K562 (cell line): ENCODE data around the gene PRODH. TPM values are rescaled to one million over a fixed set of nuclear protein-coding genes. Genes with fewer than 3 reads are reported as not detected.
A peak's percentile ranks its signal among the peaks of the same experiment; 100 is the strongest.
"Not testable (repeated sequence)": the region's sequence is repeated elsewhere in the genome, so short reads cannot be mapped to it uniquely, and the experiment has no call there.

Source experiments
- ATAC-seq: fragments of 200-7000 bp; cut with Tn5 transposase; 3 replicates; pipeline ENCODE4 v1.9.1; 2020; ENCODE audit warnings: moderate library complexity
- BruUV-seq: library from RNA; stranded (reverse); fragments of 400-500 nt; replicated peaks from 2 replicates; lab custom pipeline; 2021; lab: Mats Ljungman, UMichigan
- CTCF ChIA-PET: fragments of 300-600 bp; formaldehyde crosslinking; extraction: SDS; loops from one replicate; lab custom pipeline; 2021; ENCODE audit warnings: low intra/inter-chr PET ratio; lab: Yijun Ruan, JAX
- POLR2A ChIA-PET: fragments of 300-600, 350-650 bp; sonication (Branson Sonifier 250); formaldehyde crosslinking; extraction: SDS; loops from one replicate; lab custom pipeline; 2021; ENCODE audit warnings: antibody characterized with exemption, inconsistent platforms; lab: Yijun Ruan, JAX
- DNase-seq, 4 experiments: peaks; one replicate each; pipeline versions ENCODE4 v3.0.0 to v3.0.0-alpha.2; 2011 to 2018; ENCODE audit warnings: low spot score in 3 of 4, mixed read lengths in 3 of 4; ENCODE audit errors: extremely low read depth in 1 of 4
- FAIRE-seq: peaks from 2 replicates; lab custom pipeline; 2011; peaks lifted over from hg19 to GRCh38; lab: Jason Lieb, UNC
- H2AFZ ChIP-seq: 2 replicates; pipeline ENCODE4 v1.6.0; 2011; ENCODE audit warnings: low read depth, low read length, control low read depth, inconsistent platforms
- H3K27ac ChIP-seq: fragments of 200-600 bp; 3 replicates; pipeline ENCODE4 v1.8.0; 2011; ENCODE audit warnings: low read depth, mild to moderate bottlenecking, control low read depth, inconsistent platforms, low read length, moderate library complexity, mixed read lengths; ENCODE audit errors: extremely low read depth
- H3K27me3 ChIP-seq, 2 experiments: fragments of 300-600 bp in 1 of 2; 2 replicates in 1 of 2; 3 replicates in 1 of 2; pipeline versions ENCODE4 v1.6.0 to v1.8.0; 2011; ENCODE audit warnings: inconsistent platforms in 2 of 2, low read length in 2 of 2, mild to moderate bottlenecking in 1 of 2, mixed read lengths in 1 of 2, moderate library complexity in 1 of 2; ENCODE audit not compliant: control insufficient read depth in 2 of 2, insufficient read depth in 2 of 2
- H3K36me3 ChIP-seq: fragments of 300-600 bp; 3 replicates; pipeline ENCODE4 v1.8.0; 2011; ENCODE audit warnings: mild to moderate bottlenecking, low read length, inconsistent platforms; ENCODE audit not compliant: control insufficient read depth, insufficient read depth
- H3K4me1 ChIP-seq, 2 experiments: fragments of 200-600 bp in 1 of 2; replicated peaks in 1 of 2; 2 replicates in 1 of 2; 3 replicates in 1 of 2; pipeline versions ENCODE4 v1.5.1 to v1.8.0; 2011; ENCODE audit warnings: inconsistent platforms in 2 of 2, low read length in 2 of 2, mild to moderate bottlenecking in 1 of 2, mixed read lengths in 1 of 2, moderate library complexity in 1 of 2; ENCODE audit not compliant: control insufficient read depth in 2 of 2, insufficient read depth in 2 of 2
- H3K4me2 ChIP-seq: 2 replicates; pipeline ENCODE4 v1.6.1; 2011; ENCODE audit warnings: low read length, control low read depth, inconsistent platforms, mixed read lengths; ENCODE audit not compliant: insufficient read depth
- H3K4me3 ChIP-seq: fragments of 200-600 bp; sonication (generic), shearing (Covaris generic); 2 replicates; pipeline ENCODE4 v1.5.1; 2016; ENCODE audit warnings: control low read depth, inconsistent platforms
- H3K79me2 ChIP-seq: fragments of 200-600 bp; 3 replicates; pipeline ENCODE4 v1.8.0; 2011; ENCODE audit warnings: low read length, inconsistent platforms; ENCODE audit not compliant: control insufficient read depth, insufficient read depth
- H3K9ac ChIP-seq, 2 experiments: 2 replicates each; pipeline versions ENCODE4 v1.6.0 to v1.6.1; 2011; ENCODE audit warnings: low read depth in 2 of 2, low read length in 2 of 2, control low read depth in 1 of 2, inconsistent platforms in 1 of 2, mild to moderate bottlenecking in 1 of 2, mixed read lengths in 1 of 2; ENCODE audit not compliant: insufficient read depth in 1 of 2
- H3K9me1 ChIP-seq: one replicate; pipeline ENCODE4 v1.6.0; 2011; ENCODE audit warnings: inconsistent platforms, mild to moderate bottlenecking, low read length, moderate library complexity; ENCODE audit not compliant: control insufficient read depth, insufficient read depth
- H3K9me3 ChIP-seq: replicated peaks from 2 replicates; pipeline ENCODE4 v1.5.1; 2011; ENCODE audit warnings: low read depth, low read length, inconsistent platforms; ENCODE audit not compliant: control insufficient read depth, insufficient read depth
- H4K20me1 ChIP-seq: replicated peaks from 2 replicates; pipeline ENCODE4 v1.6.1; 2011; ENCODE audit warnings: low read length, inconsistent platforms, mixed read lengths; ENCODE audit not compliant: control insufficient read depth, insufficient read depth
- IRF2 ChIP-seq: sonication (generic); formaldehyde crosslinking; IDR thresholded peaks from 2 replicates; pipeline ENCODE4 v1.8.1; 2022; ENCODE audit warnings: mild to moderate bottlenecking, missing genetic modification reagents
- POLR3G ChIP-seq: IDR thresholded peaks from 2 replicates; pipeline ENCODE4 v1.6.1; 2011; ENCODE audit not compliant: insufficient read length, insufficient replicate concordance; ENCODE audit errors: extremely low read depth
- WGBS: fragments of 100-300 bp; shearing (Covaris generic); methylation state at CpG from one replicate; pipeline ENCODE4 v1.1.6; 2016; ENCODE audit warnings: low coverage, mixed read lengths; ENCODE audit not compliant: insufficient coverage; ENCODE audit errors: missing lambda C conversion rate; 5-methylcytosine and 5-hydroxymethylcytosine counted together
- in situ Hi-C: fragments of 300-500 bp; cut with MboI; formaldehyde crosslinking; loops from 4 replicates; pipeline ENCODE4 v1.15.0; 2018; ENCODE audit warnings: inconsistent platforms, mixed read lengths
- intact Hi-C: fragments of 100-400 bp; cut with micrococcal nuclease; formaldehyde crosslinking; loops from 2 replicates; pipeline ENCODE4 v1.14.2; 2022
- polyA plus RNA-seq, 8 experiments: library from polyadenylated mRNA; depleted of rRNA in 4 of 8; stranded (reverse) in 5 of 8; unstranded in 3 of 8; fragments of >200 nt; fragmentation: Nextera tagmentation in 2 of 8; fragmentation: Illumina TruSeq in 1 of 8; extraction: Ambion mirVana in 2 of 8; extraction: Trizol in 1 of 8; gene quantifications; 2 replicates each; pipeline versions ENCODE4 v1.2.1 to v1.2.3, GENCODE V29; 2011 to 2014; ENCODE audit warnings: inconsistent platforms in 1 of 8, missing spikeins in 1 of 8
- total RNA-seq, 7 experiments: library from RNA; depleted of rRNA in 6 of 7; stranded (reverse); fragments of >200 nt in 6 of 7; fragmentation: Illumina TruSeq in 2 of 7; extraction: Trizol in 2 of 7; gene quantifications; 2 replicates each; pipeline versions ENCODE4 v1.2.1 to v1.2.3, GENCODE V29; 2011 to 2021; ENCODE audit warnings: low replicate concordance in 1 of 7

Gene PRODH
- total and polyA plus RNA-seq, 9 of the 15 experiments (the other 6 are each of a cell fraction or from before 2014, with no cell fraction given) = 0.07 to 0.11 TPM; not detected in 7

DNA sequence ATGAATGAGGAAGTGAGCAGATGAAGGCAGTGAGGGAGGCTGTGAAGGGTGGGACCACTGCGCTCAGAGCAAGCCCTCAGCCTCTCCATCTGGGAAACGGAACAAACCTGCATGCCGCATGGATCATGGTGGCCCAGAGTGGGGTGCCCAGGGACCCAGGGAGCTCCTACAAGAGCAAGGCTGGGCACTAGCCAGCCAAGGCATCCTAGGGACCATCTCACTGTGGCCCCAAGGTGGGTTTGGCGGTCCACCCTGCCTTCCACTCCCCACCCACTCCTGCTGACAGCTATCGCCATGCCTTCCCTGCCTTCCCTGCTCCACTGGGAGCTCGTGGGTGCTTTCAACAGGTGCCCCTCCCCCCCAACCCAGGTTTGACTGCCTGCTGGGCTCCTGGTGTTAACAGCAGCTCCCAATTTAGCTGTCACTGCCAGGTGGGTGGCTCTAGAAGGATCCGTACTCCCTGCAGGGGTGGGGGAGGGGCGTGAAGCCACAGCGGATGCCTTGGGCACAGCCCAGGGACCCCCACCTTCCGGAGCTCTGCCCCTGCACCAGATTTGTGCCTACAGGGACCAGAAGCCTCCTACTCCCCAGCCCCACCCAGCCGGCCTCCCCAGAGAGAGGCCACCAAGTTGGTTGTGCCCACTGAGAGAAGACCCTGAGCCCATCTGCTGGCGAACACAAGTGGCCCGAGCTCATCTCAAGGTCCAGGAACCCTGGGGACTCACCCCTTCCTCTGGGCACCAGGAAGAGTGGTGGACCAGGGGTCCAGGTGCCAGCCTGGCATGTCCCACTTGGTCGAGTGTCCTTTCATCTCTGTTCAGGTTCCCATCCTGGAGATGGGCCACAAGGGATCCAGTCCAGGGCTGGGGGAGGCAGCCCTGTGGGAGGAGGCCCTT, 29.7 kb upstream of the PRODH start:
- peaks cover 42% of the 10 kb centered on the region for H4K20me1 ChIP-seq
- FAIRE-seq = no peak
- peaks cover 7% of the 10 kb centered on the region for H3K9me1 ChIP-seq
- TF ChIP-seq IRF2 (CRISPR knock-in tag) (0 out of 2 replicates have a peak, but pooled peaks have one; percentile 1), POLR3G (no peak)
- H2AFZ ChIP-seq = no peak overlapping the region
- no TSS peak for BruUV-seq
- H3K79me2 ChIP-seq = no peaks in the 10 kb centered on the region
- intact Hi-C loops (no loop called here), in situ Hi-C loops (no loop called here)
- WGBS = 2% methylated on average over 14 of the region's 14 CpGs
- H3K9ac ChIP-seq = peak overlapping the region in 1 of 2 experiments; percentile 38; a peak in 1 of 4 replicates
- H3K4me3 ChIP-seq = no peak overlapping the region
- peaks cover 13 to 55% of the 10 kb centered on the region in 2 experiments; a peak in 4 of 5 replicates for H3K27me3 ChIP-seq
- H3K27ac ChIP-seq = no peak overlapping the region
- ChIA-PET POLR2A (no interaction called here), CTCF (interaction anchor here (0.5 kb wide), 1 partner anchor 782 kb away, joined by 3 read pairs; no protein-coding TSS in a partner anchor)
- ATAC-seq = no peak
- H3K4me2 ChIP-seq = no peak overlapping the region
- H3K36me3 ChIP-seq = no peaks in the 10 kb centered on the region
- DNase-seq = no peak
- peaks cover 0 to 32% of the 10 kb centered on the region in 2 experiments; a peak in 2 of 5 replicates for H3K4me1 ChIP-seq
- no peaks in the 10 kb centered on the region for H3K9me3 ChIP-seq

DNA sequence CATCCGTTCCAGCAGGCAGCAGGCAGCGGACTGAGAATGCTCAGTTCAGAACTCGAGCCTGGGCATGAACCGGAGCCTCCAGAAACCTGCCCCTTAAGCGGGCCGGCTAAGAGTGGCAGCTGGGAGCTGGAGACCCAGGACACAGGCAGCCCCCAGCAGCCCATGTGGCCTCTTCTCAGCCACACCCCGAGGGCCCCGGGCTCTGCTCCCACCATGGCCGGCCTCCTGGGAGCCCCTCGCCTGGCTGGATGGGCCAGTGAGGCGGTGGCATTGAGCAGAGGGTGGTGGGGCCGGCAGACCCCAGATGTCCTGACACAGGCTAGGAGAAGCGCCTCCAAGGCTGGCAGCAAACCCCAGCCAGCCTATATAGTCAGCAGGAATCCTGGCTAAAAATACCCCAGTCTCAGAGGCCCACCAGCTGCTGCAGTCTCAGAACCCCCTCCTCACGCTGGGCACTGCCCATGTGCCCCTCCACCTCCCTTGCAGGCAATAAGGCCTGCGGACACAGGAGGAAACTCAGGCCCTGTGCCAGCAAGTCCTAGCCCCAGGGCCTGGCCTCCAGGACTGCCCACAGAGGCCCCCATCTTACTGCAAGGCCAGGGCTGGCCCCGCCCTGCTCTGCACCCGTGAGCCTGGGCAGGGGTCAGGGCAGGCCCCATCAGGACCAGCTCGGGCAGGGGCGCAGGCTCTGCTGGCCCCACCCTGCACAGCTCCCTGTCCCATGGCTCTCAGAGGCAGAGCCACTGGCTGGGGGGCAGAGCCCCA, 28.6 kb upstream of the PRODH start:
- peaks cover 9 to 50% of the 10 kb centered on the region in 2 experiments; a peak in 4 of 5 replicates for H3K27me3 ChIP-seq
- H3K4me2 ChIP-seq, intact Hi-C loops, H2AFZ ChIP-seq, in situ Hi-C loops, BruUV-seq, H3K4me3 ChIP-seq, CTCF ChIA-PET, H3K9ac ChIP-seq, H3K9me3 ChIP-seq, POLR2A ChIA-PET, H3K79me2 ChIP-seq, H3K27ac ChIP-seq, H3K9me1 ChIP-seq, FAIRE-seq, H3K36me3 ChIP-seq, DNase-seq, ATAC-seq: not testable (repeated sequence)
- peaks cover 41% of the 10 kb centered on the region for H4K20me1 ChIP-seq
- 3% methylated on average over 15 of the region's 19 CpGs for WGBS
- H3K4me1 ChIP-seq = peaks cover 0 to 24% of the 10 kb centered on the region in 2 experiments; a peak in 2 of 5 replicates

DNA sequence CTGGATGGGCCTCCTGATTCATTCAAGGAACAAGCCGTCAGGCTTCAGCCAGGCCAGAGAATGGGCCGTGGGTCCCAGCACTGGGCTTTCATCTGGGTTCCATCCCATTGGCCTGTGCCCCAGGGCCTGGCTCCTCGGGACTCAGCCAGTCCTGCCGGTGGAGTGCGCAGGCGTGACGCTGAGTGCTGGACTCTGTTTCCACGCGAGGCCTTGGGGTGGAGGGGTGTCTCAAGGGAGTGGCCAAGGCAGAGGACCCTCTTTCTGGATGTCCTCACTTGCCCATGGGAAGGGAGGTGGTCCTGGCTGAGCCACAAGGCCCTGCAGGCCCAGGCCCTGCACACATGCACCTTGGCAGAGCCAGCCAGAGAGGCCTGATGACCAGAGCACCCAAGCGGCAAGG, 28.0 kb upstream of the PRODH start:
- peaks cover 7 to 50% of the 10 kb centered on the region in 2 experiments; a peak in 4 of 5 replicates for H3K27me3 ChIP-seq
- intact Hi-C loops, H3K9me3 ChIP-seq, H3K9ac ChIP-seq, BruUV-seq, H3K9me1 ChIP-seq, H3K4me3 ChIP-seq, FAIRE-seq, H3K79me2 ChIP-seq, H2AFZ ChIP-seq, H3K36me3 ChIP-seq, H3K4me2 ChIP-seq, in situ Hi-C loops, H3K27ac ChIP-seq, DNase-seq, POLR2A ChIA-PET, ATAC-seq, CTCF ChIA-PET: not testable (repeated sequence)
- H4K20me1 ChIP-seq = peaks cover 35% of the 10 kb centered on the region
- H3K4me1 ChIP-seq = peaks cover 0 to 22% of the 10 kb centered on the region in 2 experiments; a peak in 2 of 5 replicates
- 36% methylated on average over 10 of the region's 10 CpGs for WGBS
